GM18858 (cell line): Measurements from ENCODE around the gene DENND1B.
"Not testable (repeated sequence)": the region's sequence is repeated elsewhere in the genome, so short reads cannot be mapped to it uniquely, and the experiment has no call there.

ENCODE experiments used
- ATAC-seq: cut with Tn5 transposase; IDR thresholded peaks from one replicate; pipeline ENCODE4 v1.9.1; 2021; ENCODE audit not compliant: unreplicated experiment

The DENND1B gene

GRCh38 chr1:197750366-197750765, 24.9 kb downstream of the DENND1B start:
- ATAC-seq = no peak

- ATAC-seq = no peak
Measured at GRCh38 chr1:197745911-197746310, 29.4 kb downstream of the DENND1B start.

GRCh38 chr1:197744979-197745378, 30.3 kb downstream of the DENND1B start:
- no peak for ATAC-seq

GRCh38 chr1:197743578-197743977, 31.7 kb downstream of the DENND1B start:
- ATAC-seq = no peak

GRCh38 chr1:197740992-197741391, 34.3 kb downstream of the DENND1B start:
- no peak for ATAC-seq

GRCh38 chr1:197738927-197739326, 36.4 kb downstream of the DENND1B start:
- ATAC-seq = no peak

- ATAC-seq = no peak
Measured at GRCh38 chr1:197737916-197738315, 37.4 kb downstream of the DENND1B start.

GRCh38 chr1:197736685-197737084, 38.6 kb downstream of the DENND1B start:
- ATAC-seq = no peak

- no peak for ATAC-seq
Measured at GRCh38 chr1:197735461-197735860, 39.8 kb downstream of the DENND1B start.

- ATAC-seq = no peak
Measured at GRCh38 chr1:197733324-197733723, 42.0 kb downstream of the DENND1B start.

- ATAC-seq = no peak
Measured at GRCh38 chr1:197732187-197732586, 43.1 kb downstream of the DENND1B start.

- no peak for ATAC-seq
Measured at GRCh38 chr1:197731449-197731848, 43.8 kb downstream of the DENND1B start.

- no peak for ATAC-seq
Measured at GRCh38 chr1:197725976-197726375, 49.3 kb downstream of the DENND1B start.

GRCh38 chr1:197725044-197725443, 50.2 kb downstream of the DENND1B start:
- no peak for ATAC-seq

GRCh38 chr1:197715806-197716205, 59.5 kb downstream of the DENND1B start:
- no peak for ATAC-seq

- no peak for ATAC-seq
Measured at GRCh38 chr1:197706601-197707000, 68.7 kb downstream of the DENND1B start.

GRCh38 chr1:197705941-197706340, 69.3 kb downstream of the DENND1B start:
- no peak for ATAC-seq

- ATAC-seq = not testable (repeated sequence)
Measured at GRCh38 chr1:197700688-197701087, 74.6 kb downstream of the DENND1B start.

GRCh38 chr1:197696372-197696771, 78.9 kb downstream of the DENND1B start:
- ATAC-seq = no peak

GRCh38 chr1:197695961-197696360, 79.3 kb downstream of the DENND1B start:
- no peak for ATAC-seq

GRCh38 chr1:197692965-197693364, 82.3 kb downstream of the DENND1B start:
- ATAC-seq = no peak

- ATAC-seq = no peak
Measured at GRCh38 chr1:197691816-197692215, 83.5 kb downstream of the DENND1B start.

- ATAC-seq = no peak
Measured at GRCh38 chr1:197690074-197690473, 85.2 kb downstream of the DENND1B start.

GRCh38 chr1:197688233-197688632, 87.0 kb downstream of the DENND1B start:
- ATAC-seq = no peak
